Retinal pigment epithelial cell (primary cell): ENCODE data around the gene SLC9A3.

Experiments used
- DNase-seq: peaks from one replicate; pipeline ENCODE4 v3.0.0-alpha.2; 2010; ENCODE audit warnings: low read depth
- H3K4me3 ChIP-seq: 2 replicates; pipeline ENCODE4 v1.5.1; 2011; ENCODE audit warnings: mild to moderate bottlenecking, low read length, control low read depth, moderate library complexity
- CTCF ChIP-seq: conservative IDR thresholded peaks from 2 replicates; pipeline ENCODE4 v1.5.1; 2011; ENCODE audit warnings: low read depth, low read length, control low read depth, inconsistent platforms

SLC9A3 gene

DNA sequence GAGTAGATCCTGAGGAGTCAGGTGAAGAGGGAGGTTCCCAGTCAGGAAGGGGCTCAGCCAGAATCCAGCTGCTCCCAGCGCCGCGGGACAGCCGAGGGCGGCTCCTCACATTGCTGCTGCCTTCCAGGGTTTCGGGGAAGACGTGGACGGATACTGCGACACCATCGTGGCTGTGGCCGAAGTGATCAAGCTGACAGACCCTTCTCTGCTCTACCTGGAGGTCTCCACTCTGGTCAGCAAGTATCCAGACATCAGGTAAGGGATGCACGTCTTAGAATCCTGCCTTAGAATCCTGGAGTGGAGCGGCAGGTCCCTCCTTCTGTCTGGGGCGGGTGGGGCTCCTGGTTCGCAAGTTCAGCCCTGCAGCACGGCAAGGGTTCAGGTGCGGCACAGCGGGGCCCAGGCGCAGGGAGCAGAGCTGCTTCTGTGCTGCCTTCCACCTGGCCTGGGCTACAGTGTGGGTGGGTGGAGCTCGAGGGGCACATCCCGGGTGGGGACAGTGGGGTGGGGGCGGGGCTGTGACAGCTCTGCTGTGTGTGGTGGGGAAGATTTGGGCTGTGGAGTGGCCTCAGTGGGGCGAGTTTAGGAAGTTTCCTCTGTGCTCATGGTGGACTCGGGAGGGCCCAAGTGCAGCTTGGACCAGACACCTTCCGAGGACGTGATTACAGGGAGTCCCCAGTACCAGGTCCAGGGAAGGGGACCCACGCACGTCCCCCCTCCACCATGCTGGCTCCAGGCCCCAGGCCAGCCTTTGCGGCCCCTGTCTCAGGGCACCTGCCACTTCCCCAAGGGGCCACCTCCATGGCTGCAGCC, 58.5 kb downstream of the SLC9A3 start:
- no peak for TF ChIP-seq CTCF
- H3K4me3 ChIP-seq: no peak overlapping the region
- no peak for DNase-seq

DNA sequence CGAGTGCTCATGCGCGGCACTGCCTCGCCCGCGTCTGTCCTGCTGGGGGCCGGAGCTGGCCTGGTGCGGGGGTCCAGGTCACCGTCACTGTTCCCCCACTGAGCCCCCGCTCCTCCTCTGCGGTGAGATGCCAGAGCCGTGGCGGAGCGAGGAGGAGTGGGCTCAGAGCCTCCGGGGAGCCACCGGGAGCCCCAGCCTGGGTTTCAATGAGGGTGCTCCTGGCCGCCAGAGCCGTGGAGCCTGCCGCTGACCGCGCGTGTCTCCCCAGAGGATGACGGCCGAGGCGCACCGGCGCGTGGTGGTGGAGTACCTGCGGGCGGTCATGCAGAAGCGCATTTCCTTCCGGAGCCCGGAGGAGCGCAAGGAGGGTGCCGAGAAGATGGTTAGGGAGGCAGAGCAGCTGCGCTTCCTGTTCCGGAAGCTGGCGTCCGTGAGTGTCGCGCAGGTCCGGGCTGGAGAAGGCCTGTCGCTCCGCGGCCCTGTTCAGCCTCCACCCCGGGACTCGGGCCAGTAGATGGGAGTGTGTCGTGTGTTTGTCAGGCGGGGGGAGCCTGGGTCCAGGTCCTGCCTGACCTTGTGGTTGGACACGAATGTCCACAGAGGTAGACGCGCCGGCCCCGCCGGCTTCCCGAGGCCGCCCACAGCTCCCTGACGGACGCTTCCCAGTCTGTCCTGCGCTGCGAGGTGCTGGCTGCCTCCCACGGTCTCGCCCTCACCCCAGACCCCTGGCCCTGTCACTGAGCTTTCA, 59.2 kb downstream of the SLC9A3 start:
- H3K4me3 ChIP-seq: no peak overlapping the region
- TF ChIP-seq CTCF: no peak
- DNase-seq: no peak

- DNase-seq: no peak
- no peak overlapping the region for H3K4me3 ChIP-seq
- no peak for TF ChIP-seq CTCF
Measured at GRCh38 chr5:464446-464842, 59.8 kb downstream of the SLC9A3 start.

DNA sequence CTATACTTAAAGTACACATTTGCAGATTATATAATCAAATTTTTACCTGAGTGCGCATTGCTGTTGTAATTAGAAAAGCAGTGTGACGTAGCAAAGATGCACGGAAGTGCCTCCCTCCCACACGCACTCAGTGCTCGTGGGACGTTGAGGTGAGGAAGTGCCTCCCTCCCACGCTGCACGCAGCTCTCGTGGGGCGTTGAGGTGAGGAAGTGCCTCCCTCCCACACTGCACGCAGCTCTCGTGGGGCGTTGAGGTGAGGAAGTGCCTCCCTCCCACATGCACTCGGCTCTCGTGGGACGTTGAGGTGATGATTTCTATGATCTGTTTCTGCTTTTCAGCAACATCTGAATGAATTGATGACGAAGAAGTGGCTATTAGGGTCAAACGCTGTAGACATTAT, 60.3 kb downstream of the SLC9A3 start:
- DNase-seq: no peak
- TF ChIP-seq CTCF: no peak
- H3K4me3 ChIP-seq: no peak overlapping the region

GRCh38 chr5:463301-463700, 60.9 kb downstream of the SLC9A3 start:
- no peak for DNase-seq
- no peak for TF ChIP-seq CTCF
- H3K4me3 ChIP-seq: no peak overlapping the region

GRCh38 chr5:462051-462481, 62.2 kb downstream of the SLC9A3 start:
- H3K4me3 ChIP-seq: no peak overlapping the region
- DNase-seq: no peak
- TF ChIP-seq CTCF: no peak

- TF ChIP-seq CTCF: no peak
- DNase-seq: no peak
- H3K4me3 ChIP-seq: no peak overlapping the region
Measured at GRCh38 chr5:460273-460625, 64.0 kb downstream of the SLC9A3 start.
